Small intestine (tissue), 7 donors: ENCODE results near the gene CDC25B. TPM values are rescaled to one million over a fixed set of nuclear protein-coding genes. Genes with fewer than 3 reads are reported as not detected.
"Not testable (repeated sequence)": the region's sequence is repeated elsewhere in the genome, so short reads cannot be mapped to it uniquely, and the experiment has no call there.

Experiments
- DNase-seq, 2 donors: peaks; one replicate each; pipeline versions ENCODE4 v3.0.0 to v3.0.0-alpha.2; 2013
- FAIRE-seq: peaks from 2 replicates; lab custom pipeline; 2012; peaks lifted over from hg19 to GRCh38; lab: Jason Lieb, UNC
- H3K27ac ChIP-seq, 3 donors: one replicate each; pipeline ENCODE4 v1.5.1; 2013; ENCODE audit warnings: low read length in 2 of 3, mild to moderate bottlenecking in 2 of 3, control low read depth in 1 of 3, inconsistent platforms in 1 of 3, low read depth in 1 of 3, moderate library complexity in 1 of 3
- H3K27me3 ChIP-seq, 3 donors: one replicate each; pipeline ENCODE4 v1.6.1; 2013; ENCODE audit warnings: low read length in 3 of 3, inconsistent platforms in 1 of 3; ENCODE audit not compliant: control insufficient read depth in 3 of 3, insufficient read depth in 3 of 3
- H3K36me3 ChIP-seq, 3 donors: one replicate each; pipeline ENCODE4 v1.6.1; 2013; ENCODE audit warnings: low read length in 3 of 3, inconsistent platforms in 1 of 3, low read depth in 1 of 3, mild to moderate bottlenecking in 1 of 3, moderate library complexity in 1 of 3; ENCODE audit not compliant: control insufficient read depth in 3 of 3, insufficient read depth in 2 of 3
- H3K4me1 ChIP-seq, 3 donors: one replicate each; pipeline ENCODE4 v1.6.1; 2013; ENCODE audit warnings: low read length in 2 of 3, inconsistent platforms in 1 of 3, low read depth in 1 of 3, mild to moderate bottlenecking in 1 of 3, moderate library complexity in 1 of 3; ENCODE audit not compliant: control insufficient read depth in 3 of 3, insufficient read depth in 2 of 3
- H3K4me3 ChIP-seq, 3 donors: one replicate each; pipeline ENCODE4 v1.5.1; 2013; ENCODE audit warnings: low read length in 3 of 3, control low read depth in 1 of 3, inconsistent platforms in 1 of 3, low read depth in 1 of 3, mild to moderate bottlenecking in 1 of 3, moderate library complexity in 1 of 3
- H3K9me3 ChIP-seq, 2 donors: one replicate each; pipeline ENCODE4 v1.6.1; 2013; ENCODE audit warnings: low read depth in 1 of 2, low read length in 1 of 2; ENCODE audit not compliant: control insufficient read depth in 2 of 2, insufficient read depth in 1 of 2
- WGBS, 3 donors: extraction: QIAGEN DNeasy Blood & Tissue Kit; methylation state at CpG; one replicate each; pipeline ENCODE4 v1.1.7; 2013; 5-methylcytosine and 5-hydroxymethylcytosine counted together
- polyA plus RNA-seq, 4 donors: library from polyadenylated mRNA; stranded (reverse) in 3 of 4; unstranded in 1 of 4; fragments of 200-250 nt in 3 of 4; fragments of 120-200 nt in 1 of 4; gene quantifications; one replicate each; pipeline versions ENCODE4 v1.2.1 to v1.2.3, GENCODE V29; 2013
- donor health status: healthy with polysubstance abuse.
- donor health status: control.
- donor health status: control.
- donor health status: Bipolar disorder and iron deficiency.
- donor health status: healthy.

The CDC25B gene
- polyA plus RNA-seq, 4 donors: 15.7 to 53.8 (median 20.3) TPM

- 79 to 86% (median 80%) methylated on average over 7 of the region's 7 CpGs for WGBS, 3 donors
- H3K27me3 ChIP-seq: no peaks in the 10 kb centered on the region
- H3K4me1 ChIP-seq: peaks cover 0 to 5% (median 0%) of the 10 kb centered on the region in 3 donors
- H3K9me3 ChIP-seq: no peaks in the 10 kb centered on the region
- H3K27ac ChIP-seq: no peak overlapping the region
- no peak overlapping the region for H3K4me3 ChIP-seq
- FAIRE-seq (no peak), DNase-seq (no peak)
- peaks cover 6 to 54% (median 16%) of the 10 kb centered on the region in 3 donors for H3K36me3 ChIP-seq
Observed at GRCh38 chr20:3825526-3825925, 29.4 kb downstream of the CDC25B start.

DNA sequence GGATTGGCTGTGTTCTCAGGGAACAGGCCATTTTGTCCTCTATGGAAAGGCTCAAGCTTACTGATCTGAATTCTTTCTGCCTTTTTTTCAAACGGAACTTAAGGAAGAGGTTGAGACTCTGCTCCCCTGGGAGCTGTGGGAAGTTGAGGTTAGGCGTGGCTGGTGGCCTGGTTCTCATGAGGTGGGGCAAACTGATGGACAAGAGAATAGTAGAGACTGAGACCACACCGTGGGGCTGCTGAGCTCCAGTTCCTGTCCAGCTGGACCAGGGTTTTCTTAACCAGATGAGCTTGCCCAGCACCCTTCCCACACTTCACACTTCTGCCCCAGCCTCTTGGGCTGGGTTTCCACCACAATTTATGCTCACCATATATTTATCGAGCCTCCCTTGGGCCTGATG lies 30.3 kb downstream of the CDC25B start:
- no peaks in the 10 kb centered on the region for H3K9me3 ChIP-seq
- H3K4me1 ChIP-seq: peaks cover 0 to 2% (median 0%) of the 10 kb centered on the region in 3 donors
- 73 to 90% (median 78%) methylated on average over 4 of the region's 4 CpGs for WGBS, 3 donors
- FAIRE-seq: no peak
- peaks cover 6 to 54% (median 16%) of the 10 kb centered on the region in 3 donors for H3K36me3 ChIP-seq
- H3K27me3 ChIP-seq: no peaks in the 10 kb centered on the region
- H3K4me3 ChIP-seq: no peak overlapping the region
- no peak for DNase-seq
- no peak overlapping the region for H3K27ac ChIP-seq

- DNase-seq (no peak), FAIRE-seq (no peak)
- Histone ChIP-seq H3K36me3 (peaks cover 0 to 41% (median 7%) of the 10 kb centered on the region in 3 donors), H3K4me1 (no peaks in the 10 kb centered on the region), H3K27me3 (no peaks in the 10 kb centered on the region), H3K9me3 (no peaks in the 10 kb centered on the region), H3K27ac (no peak overlapping the region), H3K4me3 (no peak overlapping the region)
- 83 to 100% (median 93%) methylated on average over 3 of the region's 3 CpGs for WGBS, 3 donors
Observed at GRCh38 chr20:3828798-3829197, 32.7 kb downstream of the CDC25B start.

DNA sequence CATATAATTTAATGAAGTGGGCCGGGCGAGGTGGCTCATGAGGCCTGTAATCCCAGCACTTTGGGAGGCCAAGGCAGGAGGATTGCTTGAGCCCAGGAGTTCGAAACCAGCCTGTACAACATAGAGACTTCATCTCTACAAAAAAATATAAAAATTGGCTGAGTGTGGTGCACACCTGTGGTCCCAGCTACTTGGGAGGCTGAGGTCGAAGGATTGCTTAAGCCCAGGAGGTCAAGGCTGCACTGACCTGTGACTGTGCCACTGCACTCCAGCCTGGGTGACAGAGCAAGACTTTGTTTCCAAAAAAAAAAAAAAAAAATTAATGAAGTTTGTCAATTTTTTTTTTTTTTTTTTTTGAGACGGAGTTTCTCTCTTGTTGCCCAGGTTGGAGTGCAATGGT lies 33.8 kb downstream of the CDC25B start:
- FAIRE-seq, H3K4me3 ChIP-seq, H3K4me1 ChIP-seq, DNase-seq, H3K27ac ChIP-seq, H3K27me3 ChIP-seq, H3K9me3 ChIP-seq: not testable (repeated sequence)
- 95 to 99% (median 97%) methylated on average over 4 to 5 of the region's 5 CpGs for WGBS, 3 donors
- H3K36me3 ChIP-seq: peaks cover 0 to 30% (median 0%) of the 10 kb centered on the region in 3 donors

GRCh38 chr20:3836132-3836531 lies 40.0 kb downstream of the CDC25B start:
- H3K36me3 ChIP-seq: peaks cover 0 to 3% (median 0%) of the 10 kb centered on the region in 3 donors
- no peak for DNase-seq
- H3K4me1 ChIP-seq: no peaks in the 10 kb centered on the region
- no peak for FAIRE-seq
- peaks cover 0 to 3% of the 10 kb centered on the region in 2 donors for H3K9me3 ChIP-seq
- no peak overlapping the region for H3K4me3 ChIP-seq
- H3K27ac ChIP-seq: no peak overlapping the region
- no peaks in the 10 kb centered on the region for H3K27me3 ChIP-seq
- WGBS, 3 donors: 93 to 99% (median 98%) methylated on average over 4 of the region's 4 CpGs

DNA sequence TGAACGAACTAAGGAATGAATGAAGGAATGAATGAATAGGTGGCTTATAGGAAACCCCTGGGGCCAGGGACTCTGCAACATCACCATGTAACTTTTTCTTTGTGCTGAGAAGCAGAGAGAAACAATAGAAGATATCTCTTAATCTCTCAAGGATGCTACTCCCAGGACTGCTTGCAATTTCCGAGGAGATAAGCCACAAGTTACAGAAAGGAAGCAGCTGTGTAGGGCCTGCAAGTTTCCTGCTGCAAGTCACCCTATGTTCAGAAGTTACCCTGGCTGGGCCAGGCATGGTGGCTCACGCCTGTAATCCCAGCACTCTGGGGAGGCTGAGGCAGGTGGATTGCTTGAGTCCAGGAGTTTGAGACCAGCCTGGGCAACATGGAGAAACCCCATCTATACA lies 43.2 kb downstream of the CDC25B start:
- Histone ChIP-seq H3K4me1 (peaks cover 0 to 10% (median 4%) of the 10 kb centered on the region in 3 donors), H3K36me3 (no peaks in the 10 kb centered on the region), H3K27me3 (no peaks in the 10 kb centered on the region), H3K9me3 (peaks cover 0 to 3% of the 10 kb centered on the region in 2 donors), H3K4me3 (no peak overlapping the region), H3K27ac (no peak overlapping the region)
- DNase-seq (no peak), FAIRE-seq (no peak)
- WGBS, 3 donors: 73 to 88% (median 84%) methylated on average over 3 of the region's 3 CpGs

- FAIRE-seq: not testable (repeated sequence)
Observed at GRCh38 chr20:3840201-3840600, 44.1 kb downstream of the CDC25B start.

GRCh38 chr20:3842348-3842930 lies 46.3 kb downstream of the CDC25B start:
- WGBS, 3 donors: 16 to 61% (median 46%) methylated on average over 7 of the region's 7 CpGs
- no peaks in the 10 kb centered on the region for H3K9me3 ChIP-seq
- H3K4me1 ChIP-seq: peaks cover 0 to 21% (median 5%) of the 10 kb centered on the region in 3 donors
- H3K4me3 ChIP-seq: no peak overlapping the region
- H3K36me3 ChIP-seq: no peaks in the 10 kb centered on the region
- no peaks in the 10 kb centered on the region for H3K27me3 ChIP-seq
- FAIRE-seq: no peak
- peak overlapping the region; percentile 31 to 93 (median 89) for H3K27ac ChIP-seq
- DNase-seq: peak; percentile 56 to 92

More at GRCh38 chr20:3840201-3840600, 44.1 kb downstream of the CDC25B start:
- H3K4me3 ChIP-seq, H3K27ac ChIP-seq, H3K36me3 ChIP-seq, H3K27me3 ChIP-seq, DNase-seq, H3K9me3 ChIP-seq: not testable (repeated sequence)
- WGBS, 3 donors: 92 to 95% (median 94%) methylated on average over 7 of the region's 7 CpGs
- peaks cover 0 to 14% (median 4%) of the 10 kb centered on the region in 3 donors for H3K4me1 ChIP-seq
